ENCODE measurements around the gene LASP1NB.
"Not testable (repeated sequence)": the region's sequence is repeated elsewhere in the genome, so short reads cannot be mapped to it uniquely, and the experiment has no call there.

DNA sequence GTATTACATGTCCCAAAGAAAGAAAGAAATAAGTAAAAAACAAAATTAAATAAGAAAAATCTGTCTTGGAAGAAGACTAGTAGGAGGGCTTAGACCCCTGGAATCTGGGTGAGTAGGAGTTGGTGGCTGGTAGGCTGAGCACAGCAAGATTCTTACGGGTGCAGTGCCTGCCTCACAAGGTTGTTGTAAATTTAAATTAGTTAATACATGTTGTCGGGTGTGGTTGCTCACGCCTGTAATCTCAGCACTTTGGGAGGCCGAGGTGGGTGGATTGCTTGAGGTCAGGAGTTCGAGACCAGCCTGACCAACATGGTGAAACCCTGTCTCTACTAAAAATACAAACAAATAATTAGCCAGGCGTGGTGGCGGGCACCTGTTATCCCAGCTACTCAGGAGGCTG is 28.4 kb downstream of the LASP1NB start:
- TF ChIP-seq, protein P1, sequence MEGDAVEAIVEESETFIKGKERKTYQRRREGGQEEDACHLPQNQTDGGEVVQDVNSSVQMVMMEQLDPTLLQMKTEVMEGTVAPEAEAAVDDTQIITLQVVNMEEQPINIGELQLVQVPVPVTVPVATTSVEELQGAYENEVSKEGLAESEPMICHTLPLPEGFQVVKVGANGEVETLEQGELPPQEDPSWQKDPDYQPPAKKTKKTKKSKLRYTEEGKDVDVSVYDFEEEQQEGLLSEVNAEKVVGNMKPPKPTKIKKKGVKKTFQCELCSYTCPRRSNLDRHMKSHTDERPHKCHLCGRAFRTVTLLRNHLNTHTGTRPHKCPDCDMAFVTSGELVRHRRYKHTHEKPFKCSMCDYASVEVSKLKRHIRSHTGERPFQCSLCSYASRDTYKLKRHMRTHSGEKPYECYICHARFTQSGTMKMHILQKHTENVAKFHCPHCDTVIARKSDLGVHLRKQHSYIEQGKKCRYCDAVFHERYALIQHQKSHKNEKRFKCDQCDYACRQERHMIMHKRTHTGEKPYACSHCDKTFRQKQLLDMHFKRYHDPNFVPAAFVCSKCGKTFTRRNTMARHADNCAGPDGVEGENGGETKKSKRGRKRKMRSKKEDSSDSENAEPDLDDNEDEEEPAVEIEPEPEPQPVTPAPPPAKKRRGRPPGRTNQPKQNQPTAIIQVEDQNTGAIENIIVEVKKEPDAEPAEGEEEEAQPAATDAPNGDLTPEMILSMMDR (IDR thresholded peaks at IDR 0.05), result not testable (repeated sequence)
- TF ChIP-seq MEF2A (IDR thresholded peaks at IDR 0.05; ENCODE audit: borderline replicate concordance, low read depth); POLR2AphosphoS5 (IDR thresholded peaks at IDR 0.05; ENCODE audit: low read depth, low read length); EZH2phosphoT487 (IDR thresholded peaks at IDR 0.05; ENCODE audit: borderline replicate concordance, low read depth); SIN3A (IDR thresholded peaks at IDR 0.05; ENCODE audit: borderline replicate concordance, low read depth, low read length); TEAD4 (IDR thresholded peaks at IDR 0.05; ENCODE audit: borderline replicate concordance, insufficient read depth); CHD2 (IDR thresholded peaks at IDR 0.05; ENCODE audit: low read length, partially characterized antibody); ZBTB33 (IDR thresholded peaks at IDR 0.05; ENCODE audit: borderline replicate concordance, low read depth): not testable (repeated sequence)
- TF ChIP-seq, protein P2, sequence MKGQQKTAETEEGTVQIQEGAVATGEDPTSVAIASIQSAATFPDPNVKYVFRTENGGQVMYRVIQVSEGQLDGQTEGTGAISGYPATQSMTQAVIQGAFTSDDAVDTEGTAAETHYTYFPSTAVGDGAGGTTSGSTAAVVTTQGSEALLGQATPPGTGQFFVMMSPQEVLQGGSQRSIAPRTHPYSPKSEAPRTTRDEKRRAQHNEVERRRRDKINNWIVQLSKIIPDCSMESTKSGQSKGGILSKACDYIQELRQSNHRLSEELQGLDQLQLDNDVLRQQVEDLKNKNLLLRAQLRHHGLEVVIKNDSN (IDR thresholded peaks at IDR 0.05; ENCODE audit: borderline replicate concordance, low read depth), result not testable (repeated sequence)

Measured in SK-N-SH (cell line).